Activated CD8-positive, alpha-beta T cell treated with anti-CD3 and anti-CD28 coated beads for 36 hours (primary cell): Measurements from ENCODE around the gene SYP. TPM values are rescaled to one million over a fixed set of nuclear protein-coding genes. Genes with fewer than 3 reads are reported as not detected.

Source experiments
- ATAC-seq: fragments of 200-7000 bp; cut with Tn5 transposase; one replicate; pipeline ENCODE4 v1.10.0; 2021; ENCODE audit warnings: mild to moderate bottlenecking, moderate library complexity
- CTCF ChIA-PET: fragments of 350-600 bp; sonication (Branson Sonifier 250); formaldehyde crosslinking; loops from one replicate; lab custom pipeline; 2021; ENCODE audit warnings: antibody characterized with exemption; lab: Charles Lee
- POLR2A ChIA-PET: fragments of 350-600 bp; sonication (Branson Sonifier 250); formaldehyde crosslinking; loops from one replicate; lab custom pipeline; 2021; ENCODE audit warnings: antibody characterized with exemption; lab: Charles Lee
- DNase-seq: peaks from one replicate; pipeline ENCODE4 v3.0.0-alpha.2; 2020
- H3K27ac Mint-ChIP-seq: one replicate; pipeline ENCODE4 v1.8.0; 2021; ENCODE audit warnings: mild to moderate bottlenecking, mixed read lengths
- H3K27me3 Mint-ChIP-seq: one replicate; pipeline ENCODE4 v1.8.0; 2021; ENCODE audit warnings: mixed read lengths
- H3K36me3 Mint-ChIP-seq: one replicate; pipeline ENCODE4 v1.8.0; 2021; ENCODE audit warnings: low read depth, mixed read lengths
- H3K4me1 Mint-ChIP-seq: one replicate; pipeline ENCODE4 v1.8.0; 2021; ENCODE audit warnings: low read depth, mixed read lengths
- H3K4me3 Mint-ChIP-seq: one replicate; pipeline ENCODE4 v1.8.0; 2021; ENCODE audit warnings: mild to moderate bottlenecking, moderate library complexity, mixed read lengths
- H3K9me3 Mint-ChIP-seq: one replicate; pipeline ENCODE4 v1.8.0; 2021; ENCODE audit warnings: mixed read lengths
- CTCF ChIP-seq: fragments of 200-600 bp; IDR thresholded peaks from one replicate; pipeline ENCODE4 v1.8.0; 2022; ENCODE audit warnings: antibody characterized with exemption, mild to moderate bottlenecking
- intact Hi-C: fragments of 100-400 bp; cut with micrococcal nuclease; formaldehyde crosslinking; loops from one replicate; pipeline ENCODE4 v1.10.0; 2022
- total RNA-seq, 2 experiments: library from RNA; stranded (reverse); gene quantifications; one replicate each; pipeline ENCODE4 v1.2.3, GENCODE V29; 2021

SYP gene
- total RNA-seq, 2 experiments from 2014 or later: 10.2 to 11.4 TPM

DNA sequence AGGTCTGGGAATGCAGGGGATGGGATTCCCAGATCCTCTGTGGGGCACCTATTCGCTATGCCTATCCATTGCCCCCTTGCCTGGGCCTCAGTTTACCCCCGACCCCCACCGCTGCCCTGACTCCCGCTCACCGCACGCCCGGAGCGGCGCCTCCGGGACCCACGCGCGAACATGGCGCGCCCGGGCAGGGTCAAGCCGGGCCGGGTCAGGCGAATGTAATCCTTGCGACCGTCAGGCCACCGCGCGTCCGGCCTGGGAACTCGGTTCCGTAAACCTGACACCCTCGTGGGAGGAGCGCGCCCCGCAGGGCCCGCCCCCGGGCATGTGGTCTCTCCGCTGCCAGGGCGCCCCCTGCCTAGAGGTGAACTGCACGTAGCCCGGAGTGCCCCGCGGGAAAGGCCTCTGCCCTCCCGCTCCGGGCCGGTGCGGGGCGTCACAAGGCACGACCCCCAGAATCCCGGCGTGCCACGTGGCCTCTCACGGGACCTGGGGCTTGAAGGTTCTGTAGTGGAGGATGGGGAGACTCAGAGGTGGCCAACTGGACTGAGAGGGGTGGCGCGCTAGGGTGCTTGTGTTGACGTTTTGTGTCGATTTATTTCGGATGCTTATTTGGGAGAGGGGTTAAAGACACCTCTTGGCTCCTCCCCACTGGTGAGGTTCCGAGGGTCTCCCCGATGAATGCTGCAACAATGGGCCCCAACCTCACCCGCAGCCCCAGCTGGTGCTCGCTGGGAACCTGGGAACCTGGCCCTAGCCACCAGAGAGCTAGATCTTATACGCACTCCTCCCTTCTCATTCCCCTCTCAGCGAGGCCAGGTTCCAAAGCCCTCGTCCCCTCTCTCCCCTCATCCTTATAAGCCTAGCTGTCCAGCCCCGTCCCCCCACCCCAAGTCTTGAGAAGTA is 13.6 kb downstream of the SYP start, which contains the start of gene PRICKLE3:
Gene PRICKLE3, minus strand, starts transcription at position 249 of the 903 bp plus-strand sequence. Its CDS starts 76 bp downstream, at position 173.
- peak; percentile 57 for TF ChIP-seq CTCF
- H3K4me1 Mint-ChIP-seq: peaks cover 8% of the 10 kb centered on the region
- no peaks in the 10 kb centered on the region for H3K9me3 Mint-ChIP-seq
- DNase-seq (peak; percentile 85), ATAC-seq (peak; percentile 18)
- H3K4me3 Mint-ChIP-seq: peak within 1 kb of the TSS; percentile 84
- CTCF ChIA-PET: no interaction called here
- intact Hi-C loops: no loop called here
- H3K27me3 Mint-ChIP-seq: no peaks in the 10 kb centered on the region
- POLR2A ChIA-PET: interaction anchor here (1.0 kb wide), 1 partner anchor 274 kb away, joined by 3 read pairs; no protein-coding TSS in a partner anchor
- peak within 1 kb of the TSS; percentile 82 for H3K27ac Mint-ChIP-seq
- peaks cover 13% of the 10 kb centered on the region for H3K36me3 Mint-ChIP-seq

- H3K4me3 Mint-ChIP-seq: peak overlapping the region; percentile 84
- CTCF ChIA-PET: interaction anchor here (1.0 to 1.2 kb wide), 2 partner anchors 8 to 17 kb away, joined by 3 read pairs; no protein-coding TSS in a partner anchor
- intact Hi-C loops: no loop called here
- no peaks in the 10 kb centered on the region for H3K27me3 Mint-ChIP-seq
- DNase-seq: peak; percentile 66
- POLR2A ChIA-PET: interaction anchor here (1.0 to 1.4 kb wide), 4 partner anchors 12 to 104 kb away, joined by 3 to 6 read pairs (median 4); no protein-coding TSS in a partner anchor
- H3K27ac Mint-ChIP-seq: peak overlapping the region; percentile 82
- H3K36me3 Mint-ChIP-seq: peaks cover 20% of the 10 kb centered on the region
- no peak for TF ChIP-seq CTCF
- peak; percentile 64 for ATAC-seq
- peaks cover 6% of the 10 kb centered on the region for H3K4me1 Mint-ChIP-seq
- H3K9me3 Mint-ChIP-seq: no peaks in the 10 kb centered on the region
Observed at GRCh38 chrX:49184294-49185281, 15.4 kb downstream of the SYP start.

- CTCF ChIA-PET: interaction anchor here (1.0 kb wide), 1 partner anchor 9 kb away, joined by 3 read pairs; no protein-coding TSS in a partner anchor
Observed at GRCh38 chrX:49183701-49184281, 16.2 kb downstream of the SYP start.

DNA sequence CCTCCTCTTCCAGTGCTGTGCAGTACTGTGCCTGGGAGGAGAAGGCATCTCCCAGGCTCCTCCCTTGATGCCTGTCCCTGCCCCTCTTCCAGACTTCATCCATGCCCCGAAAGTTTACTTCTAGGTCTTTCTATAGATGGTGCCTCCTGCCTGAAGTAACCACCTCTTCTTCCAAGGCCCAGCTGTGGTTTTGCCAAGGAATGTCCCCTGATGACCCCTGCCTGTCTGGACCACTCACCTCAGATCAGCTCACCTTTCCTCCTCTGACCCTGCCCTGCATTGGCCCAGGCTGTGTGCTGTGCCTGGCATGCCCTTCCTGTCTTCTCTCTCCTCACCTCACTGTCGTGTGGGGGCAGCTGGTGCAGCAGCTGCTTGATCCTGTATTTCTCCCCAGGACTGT is 20.6 kb downstream of the SYP start:
- Mint-ChIP-seq H3K27ac (no peak overlapping the region), H3K4me1 (peaks cover 11% of the 10 kb centered on the region), H3K4me3 (no peak overlapping the region), H3K9me3 (no peaks in the 10 kb centered on the region), H3K36me3 (peaks cover 39% of the 10 kb centered on the region), H3K27me3 (no peaks in the 10 kb centered on the region)
- POLR2A ChIA-PET: no interaction called here
- ATAC-seq (no peak), DNase-seq (no peak)
- CTCF ChIA-PET: interaction anchor here (2.6 kb wide), 1 partner anchor 14 kb away, joined by 9 read pairs; no protein-coding TSS in a partner anchor
- intact Hi-C loops: no loop called here
- no peak for TF ChIP-seq CTCF

More at GRCh38 chrX:49183701-49184281, 16.2 kb downstream of the SYP start:
- POLR2A ChIA-PET: interaction anchor here (1.0 kb wide), 1 partner anchor 15 kb away, joined by 3 read pairs; no protein-coding TSS in a partner anchor
- no peaks in the 10 kb centered on the region for H3K9me3 Mint-ChIP-seq
- peaks cover 6% of the 10 kb centered on the region for H3K4me1 Mint-ChIP-seq
- intact Hi-C loops: no loop called here
- ATAC-seq: no peak
- no peak overlapping the region for H3K27ac Mint-ChIP-seq
- no peak for TF ChIP-seq CTCF
- no peak overlapping the region for H3K4me3 Mint-ChIP-seq
- DNase-seq: no peak
- no peaks in the 10 kb centered on the region for H3K27me3 Mint-ChIP-seq
- peaks cover 26% of the 10 kb centered on the region for H3K36me3 Mint-ChIP-seq
